Measurements from ENCODE around the gene PARP1.
A peak's percentile ranks its signal among the peaks of the same experiment; 100 is the strongest.

PARP1 gene

GRCh38 chr1:226404904-226405222 lies 3.0 kb downstream of the PARP1 start:
- DNase-seq = no peak

GRCh38 chr1:226404063-226404903 lies 3.6 kb downstream of the PARP1 start:
- no peak for DNase-seq

GRCh38 chr1:226403201-226404034 lies 4.5 kb downstream of the PARP1 start:
- DNase-seq = peak; percentile 20

- DNase-seq = no peak
Measured at GRCh38 chr1:226402739-226403165, 5.1 kb downstream of the PARP1 start.

GRCh38 chr1:226401355-226402303 lies 6.3 kb downstream of the PARP1 start:
- DNase-seq = no peak

- no peak for DNase-seq
Measured at GRCh38 chr1:226400519-226401354, 7.2 kb downstream of the PARP1 start.

GRCh38 chr1:226397955-226398636 lies 9.8 kb downstream of the PARP1 start:
- no peak for DNase-seq

GRCh38 chr1:226397011-226397926 lies 10.6 kb downstream of the PARP1 start:
- no peak for DNase-seq

GRCh38 chr1:226395753-226396152 lies 12.1 kb downstream of the PARP1 start:
- no peak for DNase-seq

GRCh38 chr1:226394462-226394861 lies 13.4 kb downstream of the PARP1 start:
- no peak for DNase-seq

GRCh38 chr1:226390681-226391080 lies 17.2 kb downstream of the PARP1 start:
- no peak for DNase-seq

GRCh38 chr1:226388131-226388530 lies 19.8 kb downstream of the PARP1 start:
- no peak for DNase-seq

- DNase-seq = no peak
Measured at GRCh38 chr1:226384717-226385116, 23.2 kb downstream of the PARP1 start.

- no peak for DNase-seq
Measured at GRCh38 chr1:226384040-226384439, 23.9 kb downstream of the PARP1 start.

- DNase-seq = no peak
Measured at GRCh38 chr1:226382030-226382429, 25.9 kb downstream of the PARP1 start.

- DNase-seq = no peak
Measured at GRCh38 chr1:226381226-226381998, 26.5 kb downstream of the PARP1 start.

GRCh38 chr1:226378071-226378470 lies 29.8 kb downstream of the PARP1 start:
- no peak for DNase-seq

- no peak for DNase-seq
Measured at GRCh38 chr1:226376300-226376699, 31.6 kb downstream of the PARP1 start.

GRCh38 chr1:226373376-226373775 lies 34.5 kb downstream of the PARP1 start:
- DNase-seq = no peak

Measured in activated CD4-positive, alpha-beta T cell treated with anti-CD3 and anti-CD28 coated beads, Interleukin-10, Interleukin-2, amounts not matched to agents 100 ng/mL and 50 ng/mL, durations not matched to agents 16 hours and 8 hours (primary cell).